HepG2 (cell line): ENCODE measurements around the gene ZNF90. TPM values are rescaled to one million over a fixed set of nuclear protein-coding genes. Genes with fewer than 3 reads are reported as not detected.

Source experiments
- ATAC-seq: fragments of 200-7000 bp; cut with Tn5 transposase; 3 replicates; pipeline ENCODE4 v1.9.1; 2020; ENCODE audit warnings: mild to moderate bottlenecking, moderate library complexity
- BruUV-seq: library from RNA; stranded (reverse); fragments of 400-500 nt; replicated peaks from 2 replicates; lab custom pipeline; 2021; lab: Mats Ljungman, UMichigan
- CTCF ChIA-PET: fragments of 300-600 bp; formaldehyde crosslinking; extraction: SDS; loops from one replicate; lab custom pipeline; 2021; ENCODE audit warnings: low total read pairs, inconsistent platforms, low intra/inter-chr PET ratio; lab: Yijun Ruan, JAX
- POLR2A ChIA-PET: fragments of 350-600 bp; sonication (Branson Sonifier 250); formaldehyde crosslinking; loops from one replicate; lab custom pipeline; 2020; ENCODE audit warnings: antibody characterized with exemption, inconsistent platforms; lab: Yijun Ruan, JAX
- DNase-seq: peaks from one replicate; pipeline ENCODE4 v3.0.0-alpha.2; 2015; ENCODE audit warnings: low spot score
- FAIRE-seq: peaks from 3 replicates; lab custom pipeline; 2011; peaks lifted over from hg19 to GRCh38; lab: Jason Lieb, UNC
- H2AFZ ChIP-seq: one replicate; pipeline ENCODE4 v1.6.1; 2011; ENCODE audit warnings: low read length, inconsistent platforms
- H3K27ac ChIP-seq: fragments of 300-600 bp; 3 replicates; pipeline ENCODE4 v1.8.0; 2011; ENCODE audit warnings: mixed run types, mild to moderate bottlenecking, mixed read lengths, low read length, inconsistent platforms; ENCODE audit not compliant: insufficient read depth; ENCODE audit errors: extremely low read length
- H3K27me3 ChIP-seq, 2 experiments: fragments of 200-600 bp in 1 of 2; 2 replicates in 1 of 2; 3 replicates in 1 of 2; pipeline versions ENCODE4 v1.6.0 to v1.8.0; 2011; ENCODE audit warnings: low read length in 2 of 2, mild to moderate bottlenecking in 2 of 2, moderate library complexity in 2 of 2, inconsistent platforms in 1 of 2; ENCODE audit not compliant: insufficient read depth in 2 of 2, control insufficient read depth in 1 of 2
- H3K36me3 ChIP-seq, 2 experiments: fragments of 200-600 bp in 1 of 2; replicated peaks in 1 of 2; 2 replicates in 1 of 2; 3 replicates in 1 of 2; pipeline versions ENCODE4 v1.5.1 to v1.8.0; 2011; ENCODE audit warnings: low read length in 2 of 2, inconsistent platforms in 1 of 2; ENCODE audit not compliant: insufficient read depth in 2 of 2, control insufficient read depth in 1 of 2
- H3K4me1 ChIP-seq: 2 replicates; pipeline ENCODE4 v1.5.1; 2012; ENCODE audit warnings: low read length, inconsistent platforms; ENCODE audit not compliant: insufficient read depth
- H3K4me2 ChIP-seq: 2 replicates; pipeline ENCODE4 v1.6.0; 2011; ENCODE audit warnings: low read depth, low read length, inconsistent platforms
- H3K4me3 ChIP-seq, 3 experiments: fragments of 200-600 bp in 1 of 3; sonication (generic), shearing (Covaris generic) in 1 of 3; replicated peaks in 1 of 3; 2 replicates each; pipeline ENCODE4 v1.5.1; 2011 to 2016; ENCODE audit warnings: low read length in 3 of 3, inconsistent platforms in 2 of 3, low read depth in 2 of 3, mild to moderate bottlenecking in 2 of 3, control low read depth in 1 of 3, mixed read lengths in 1 of 3; ENCODE audit not compliant: insufficient read depth in 1 of 3
- H3K79me2 ChIP-seq: one replicate; pipeline ENCODE4 v1.6.1; 2011; ENCODE audit warnings: low read length, inconsistent platforms; ENCODE audit not compliant: insufficient read depth
- H3K9ac ChIP-seq: 2 replicates; pipeline ENCODE4 v1.6.0; 2011; ENCODE audit warnings: mild to moderate bottlenecking, low read depth, low read length, inconsistent platforms; ENCODE audit not compliant: insufficient read depth
- H3K9me3 ChIP-seq: 2 replicates; pipeline ENCODE4 v1.5.1; 2012; ENCODE audit warnings: mild to moderate bottlenecking, low read length
- H4K20me1 ChIP-seq: 2 replicates; pipeline ENCODE4 v1.6.0; 2011; ENCODE audit warnings: inconsistent platforms, mild to moderate bottlenecking, low read length, moderate library complexity; ENCODE audit not compliant: insufficient read depth
- RAD51 ChIP-seq: fragments of 450-650 bp; IDR thresholded peaks from 2 replicates; pipeline ENCODE4 v1.6.1; 2016; ENCODE audit warnings: borderline replicate concordance
- SOX13 ChIP-seq, 3 experiments: fragments of 450-650 bp in 1 of 3; sonication (generic) in 1 of 3; formaldehyde crosslinking in 1 of 3; IDR thresholded peaks in 2 of 3; conservative IDR thresholded peaks in 1 of 3; 2 replicates each; pipeline versions ENCODE4 v1.5.0 to v1.6.1; 2016 to 2020; ENCODE audit warnings: antibody characterized with exemption in 1 of 3, mild to moderate bottlenecking in 1 of 3, missing compliant biosample characterization in 1 of 3, missing genetic modification reagents in 1 of 3, moderate library complexity in 1 of 3
- YEATS4 ChIP-seq: sonication (generic); formaldehyde crosslinking; IDR thresholded peaks from 2 replicates; pipeline ENCODE4 v1.4.0; 2020; ENCODE audit warnings: missing genetic modification reagents, borderline replicate concordance
- ZKSCAN5 ChIP-seq: sonication (generic); formaldehyde crosslinking; IDR thresholded peaks from 2 replicates; pipeline ENCODE4 v1.5.1; 2020; ENCODE audit warnings: mild to moderate bottlenecking, missing genetic modification reagents
- ZNF652 ChIP-seq: IDR thresholded peaks from 2 replicates; pipeline ENCODE4 v1.6.1; 2016; ENCODE audit warnings: low read depth, borderline replicate concordance
- WGBS: methylation state at CpG from one replicate; pipeline ENCODE4 v1.1.6; 2017; ENCODE audit warnings: low lambda C conversion rate; 5-methylcytosine and 5-hydroxymethylcytosine counted together
- in situ Hi-C: cut with HindIII; loops from 2 replicates; pipeline ENCODE4 v1.10.0; 2017; ENCODE audit warnings: low pct_unique_long_range_greater_than_20kb; ENCODE audit not compliant: extremely low pct_ligation_motif_present
- intact Hi-C: fragments of 100-400 bp; cut with micrococcal nuclease; formaldehyde crosslinking; loops from one replicate; pipeline ENCODE4 v1.10.0; 2022; ENCODE audit not compliant: unreplicated experiment
- polyA plus RNA-seq, 8 experiments: library from polyadenylated mRNA; depleted of rRNA in 3 of 8; stranded (reverse) in 7 of 8; unstranded in 1 of 8; fragments of >200 nt; fragmentation: Illumina TruSeq in 4 of 8; extraction: Trizol in 4 of 8; gene quantifications; 2 replicates each; pipeline versions ENCODE4 v1.2.1 to v1.2.3, GENCODE V29; 2011 to 2016; ENCODE audit warnings: low read depth in 4 of 8, missing spikeins in 1 of 8, mixed read lengths in 1 of 8; ENCODE audit not compliant: insufficient read depth in 1 of 8
- total RNA-seq, 5 experiments: library from RNA; depleted of rRNA; stranded (reverse); fragments of >200 nt; fragmentation: Illumina TruSeq; extraction: Trizol; gene quantifications; 2 replicates each; pipeline ENCODE4 v1.2.3, GENCODE V29; 2016; ENCODE audit warnings: low read depth in 1 of 5
- TF ChIP-seq, protein P1 (sequence below): fragments of 450-650 bp; IDR thresholded peaks from 2 replicates; pipeline ENCODE4 v1.6.1; 2016
- TF ChIP-seq, protein P2 (sequence below), 2 experiments: sonication (generic) in 1 of 2; formaldehyde crosslinking in 1 of 2; IDR thresholded peaks; 2 replicates each; pipeline versions ENCODE4 v1.6.1 to v1.9.0; 2014 to 2022; ENCODE audit warnings: antibody characterized with exemption in 1 of 2, borderline replicate concordance in 1 of 2, inconsistent platforms in 1 of 2, low read depth in 1 of 2, missing genetic modification reagents in 1 of 2

Gene ZNF90
- total and polyA plus RNA-seq, 2 of the 13 experiments (the other 11 are each of a cell fraction or from before 2014, with no cell fraction given): 2.1 to 3.8 TPM

DNA sequence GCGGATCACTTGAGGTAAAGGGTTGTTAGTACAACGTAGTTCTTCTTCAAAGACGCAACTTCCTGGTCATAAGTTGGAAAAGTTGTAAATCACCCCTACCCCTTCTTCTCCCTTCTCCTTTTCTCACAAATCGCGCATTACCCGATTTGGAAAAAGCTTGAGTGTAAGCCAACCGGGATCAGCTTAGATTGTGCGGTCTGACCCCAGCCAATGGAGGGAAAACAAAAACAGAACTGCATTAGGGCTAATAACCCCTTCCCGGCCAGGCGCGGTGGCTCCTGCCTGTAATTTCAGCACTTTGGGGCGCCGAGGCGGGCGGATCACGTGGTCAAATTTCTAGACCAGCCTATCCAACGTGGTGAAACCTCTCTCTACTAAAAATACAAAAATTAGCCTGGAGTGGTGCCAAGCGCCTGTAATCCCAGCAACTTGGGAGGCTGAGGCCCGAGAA, 806 bp downstream of the ZNF90 start:
- Histone ChIP-seq H3K27ac (peak overlapping the region; percentile 67), H2AFZ (no peak overlapping the region), H3K4me2 (peak overlapping the region; percentile 66), H3K4me3 (peak overlapping the region; percentile 63 to 69 (median 69)), H3K4me1 (peaks cover 8% of the 10 kb centered on the region), H3K79me2 (peaks cover 6% of the 10 kb centered on the region), H3K27me3 (no peaks in the 10 kb centered on the region), H3K36me3 (no peaks in the 10 kb centered on the region; a peak in 1 of 5 replicates), H3K9ac (peak overlapping the region; percentile 55), H3K9me3 (peaks cover 46% of the 10 kb centered on the region), H4K20me1 (no peaks in the 10 kb centered on the region)
- TF ChIP-seq, protein P1, sequence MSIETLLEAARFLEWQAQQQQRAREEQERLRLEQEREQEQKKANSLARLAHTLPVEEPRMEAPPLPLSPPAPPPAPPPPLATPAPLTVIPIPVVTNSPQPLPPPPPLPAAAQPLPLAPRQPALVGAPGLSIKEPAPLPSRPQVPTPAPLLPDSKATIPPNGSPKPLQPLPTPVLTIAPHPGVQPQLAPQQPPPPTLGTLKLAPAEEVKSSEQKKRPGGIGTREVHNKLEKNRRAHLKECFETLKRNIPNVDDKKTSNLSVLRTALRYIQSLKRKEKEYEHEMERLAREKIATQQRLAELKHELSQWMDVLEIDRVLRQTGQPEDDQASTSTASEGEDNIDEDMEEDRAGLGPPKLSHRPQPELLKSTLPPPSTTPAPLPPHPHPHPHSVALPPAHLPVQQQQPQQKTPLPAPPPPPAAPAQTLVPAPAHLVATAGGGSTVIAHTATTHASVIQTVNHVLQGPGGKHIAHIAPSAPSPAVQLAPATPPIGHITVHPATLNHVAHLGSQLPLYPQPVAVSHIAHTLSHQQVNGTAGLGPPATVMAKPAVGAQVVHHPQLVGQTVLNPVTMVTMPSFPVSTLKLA: peak; percentile 50
- no peak for TF ChIP-seq ZKSCAN5 (CRISPR knock-in tag)
- TF ChIP-seq YEATS4 (CRISPR knock-in tag): no peak
- no peak for TF ChIP-seq SOX13 (IDR thresholded peaks at IDR 0.05)
- no peak for TF ChIP-seq SOX13 (CRISPR knock-in tag; conservative IDR thresholded peaks at IDR 0.05 in 1 of 2, IDR thresholded peaks at IDR 0.05 in 1 of 2)
- peak; percentile 52; the same call in 1 of the 2 replicates for TF ChIP-seq ZNF652
- TF ChIP-seq RAD51: peak; percentile 51; the same call in 1 of the 2 replicates
- TF ChIP-seq, protein P2, sequence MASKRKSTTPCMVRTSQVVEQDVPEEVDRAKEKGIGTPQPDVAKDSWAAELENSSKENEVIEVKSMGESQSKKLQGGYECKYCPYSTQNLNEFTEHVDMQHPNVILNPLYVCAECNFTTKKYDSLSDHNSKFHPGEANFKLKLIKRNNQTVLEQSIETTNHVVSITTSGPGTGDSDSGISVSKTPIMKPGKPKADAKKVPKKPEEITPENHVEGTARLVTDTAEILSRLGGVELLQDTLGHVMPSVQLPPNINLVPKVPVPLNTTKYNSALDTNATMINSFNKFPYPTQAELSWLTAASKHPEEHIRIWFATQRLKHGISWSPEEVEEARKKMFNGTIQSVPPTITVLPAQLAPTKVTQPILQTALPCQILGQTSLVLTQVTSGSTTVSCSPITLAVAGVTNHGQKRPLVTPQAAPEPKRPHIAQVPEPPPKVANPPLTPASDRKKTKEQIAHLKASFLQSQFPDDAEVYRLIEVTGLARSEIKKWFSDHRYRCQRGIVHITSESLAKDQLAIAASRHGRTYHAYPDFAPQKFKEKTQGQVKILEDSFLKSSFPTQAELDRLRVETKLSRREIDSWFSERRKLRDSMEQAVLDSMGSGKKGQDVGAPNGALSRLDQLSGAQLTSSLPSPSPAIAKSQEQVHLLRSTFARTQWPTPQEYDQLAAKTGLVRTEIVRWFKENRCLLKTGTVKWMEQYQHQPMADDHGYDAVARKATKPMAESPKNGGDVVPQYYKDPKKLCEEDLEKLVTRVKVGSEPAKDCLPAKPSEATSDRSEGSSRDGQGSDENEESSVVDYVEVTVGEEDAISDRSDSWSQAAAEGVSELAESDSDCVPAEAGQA (IDR thresholded peaks at IDR 0.05; ENCODE audit: low read depth): no peak
- TF ChIP-seq, protein P2 (CRISPR knock-in tag; IDR thresholded peaks at IDR 0.05; ENCODE audit: borderline replicate concordance): no peak
- DNase-seq: no peak
- intact Hi-C loops (no loop called here), in situ Hi-C loops (no loop called here)
- CTCF ChIA-PET: no interaction called here
- POLR2A ChIA-PET: interaction anchor here (0.8 to 3.6 kb wide), 2 partner anchors 26 to 39 kb away, joined by 3 to 17 read pairs; partner anchors contain the start of gene ZNF682
- BruUV-seq: no TSS peak
- FAIRE-seq: no peak
- WGBS: 13% methylated on average over 18 of the region's 19 CpGs
- ATAC-seq: peak; percentile 50; the same call in 2 of the 3 replicates
